ENCODE results near the gene SHC4. TPM values are rescaled to one million over a fixed set of nuclear protein-coding genes. Genes with fewer than 3 reads are reported as not detected.

The SHC4 gene
- total and polyA plus RNA-seq, 9 of the 15 experiments (the other 6 are each of a cell fraction or from before 2014, with no cell fraction given): 0.43 to 1.2 (median 0.67) TPM

GRCh38 chr15:48963524-48964113, at the start of gene SHC4 (continued):
- TF ChIP-seq ZNF197 (CRISPR knock-in tag; IDR thresholded peaks at IDR 0.05; ENCODE audit: low read depth) (no peak), ATF7 (IDR thresholded peaks at IDR 0.05) (peak; percentile 18; the same call in 1 of the 2 replicates), RAD21 (CRISPR knock-in tag; conservative IDR thresholded peaks at IDR 0.05 in 1 of 2, IDR thresholded peaks at IDR 0.05 in 1 of 2) (peak in 1 of 2 experiments; percentile 21; a peak in 1 of 4 replicates), SAP30 (IDR thresholded peaks at IDR 0.05; ENCODE audit: borderline replicate concordance, insufficient read depth, low read depth, low read length, poor library complexity, severe bottlenecking) (no peak), NFIC (IDR thresholded peaks at IDR 0.05) (peak; percentile 53), FOSL1 (tag; conservative IDR thresholded peaks at IDR 0.05) (peak; percentile 88), CTCFL (IDR thresholded peaks at IDR 0.05; ENCODE audit: borderline replicate concordance, insufficient read depth, low read depth, low read length, poor library complexity, severe bottlenecking) (peak; percentile 27), JUND (IDR thresholded peaks at IDR 0.05; ENCODE audit: borderline replicate concordance, low read depth, low read length) (peak; percentile 81), JUND (tag; IDR thresholded peaks at IDR 0.05; ENCODE audit: borderline replicate concordance, low read depth, low read length) (peak; percentile 76; the same call in 2 of the 3 replicates)
- TF ChIP-seq, protein P1, sequence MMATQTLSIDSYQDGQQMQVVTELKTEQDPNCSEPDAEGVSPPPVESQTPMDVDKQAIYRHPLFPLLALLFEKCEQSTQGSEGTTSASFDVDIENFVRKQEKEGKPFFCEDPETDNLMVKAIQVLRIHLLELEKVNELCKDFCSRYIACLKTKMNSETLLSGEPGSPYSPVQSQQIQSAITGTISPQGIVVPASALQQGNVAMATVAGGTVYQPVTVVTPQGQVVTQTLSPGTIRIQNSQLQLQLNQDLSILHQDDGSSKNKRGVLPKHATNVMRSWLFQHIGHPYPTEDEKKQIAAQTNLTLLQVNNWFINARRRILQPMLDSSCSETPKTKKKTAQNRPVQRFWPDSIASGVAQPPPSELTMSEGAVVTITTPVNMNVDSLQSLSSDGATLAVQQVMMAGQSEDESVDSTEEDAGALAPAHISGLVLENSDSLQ (IDR thresholded peaks at IDR 0.05): peak; percentile 48; the same call in 1 of the 2 replicates
- TF ChIP-seq, protein P2, sequence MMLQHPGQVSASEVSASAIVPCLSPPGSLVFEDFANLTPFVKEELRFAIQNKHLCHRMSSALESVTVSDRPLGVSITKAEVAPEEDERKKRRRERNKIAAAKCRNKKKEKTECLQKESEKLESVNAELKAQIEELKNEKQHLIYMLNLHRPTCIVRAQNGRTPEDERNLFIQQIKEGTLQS (IDR thresholded peaks at IDR 0.05): peak; percentile 88
- TF ChIP-seq, protein P2 (CRISPR knock-in tag; conservative IDR thresholded peaks at IDR 0.05): no peak

All from K562 (cell line).